GM13977 (cell line): ENCODE results near the gene SYT15.

Experiments
- DNase-seq: peaks from one replicate; pipeline ENCODE4 v3.0.0; 2012; ENCODE audit warnings: low spot score
- CTCF ChIP-seq: IDR thresholded peaks from 2 replicates; pipeline ENCODE4 v1.5.1; 2012; ENCODE audit warnings: mild to moderate bottlenecking, control low read depth; ENCODE audit not compliant: insufficient read depth; ENCODE audit errors: extremely low read depth, missing control alignments
- in situ Hi-C: fragments of 300-500 bp; cut with MboI; formaldehyde crosslinking; loops from one replicate; pipeline ENCODE4 v1.12.0; 2022; ENCODE audit warnings: low sequenced_read_pairs, low pct_unique_long_range_greater_than_20kb, mixed read lengths, inconsistent platforms; ENCODE audit not compliant: unreplicated experiment

The SYT15 gene

GRCh38 chr10:46547541-46548497 lies 31.1 kb upstream of the SYT15 start:
- no peak for DNase-seq
- in situ Hi-C loops = no loop called here
- no peak for TF ChIP-seq CTCF

- in situ Hi-C loops = no loop called here
- no peak for DNase-seq
- no peak for TF ChIP-seq CTCF
Measured at GRCh38 chr10:46548498-46549090, 30.3 kb upstream of the SYT15 start.

GRCh38 chr10:46549171-46550075 lies 29.5 kb upstream of the SYT15 start:
- no peak for DNase-seq
- in situ Hi-C loops = no loop called here
- TF ChIP-seq CTCF = no peak

GRCh38 chr10:46550076-46550790 lies 28.7 kb upstream of the SYT15 start:
- in situ Hi-C loops = no loop called here
- no peak for DNase-seq
- no peak for TF ChIP-seq CTCF

GRCh38 chr10:46550795-46551700 lies 27.9 kb upstream of the SYT15 start:
- in situ Hi-C loops = no loop called here
- no peak for TF ChIP-seq CTCF
- no peak for DNase-seq
